HG03175 (cell line): ENCODE results near the gene VSX1.

Source experiments
- ATAC-seq: cut with Tn5 transposase; IDR thresholded peaks from one replicate; pipeline ENCODE4 v1.9.1; 2021; ENCODE audit warnings: mild to moderate bottlenecking, moderate library complexity; ENCODE audit not compliant: unreplicated experiment

Gene VSX1

DNA sequence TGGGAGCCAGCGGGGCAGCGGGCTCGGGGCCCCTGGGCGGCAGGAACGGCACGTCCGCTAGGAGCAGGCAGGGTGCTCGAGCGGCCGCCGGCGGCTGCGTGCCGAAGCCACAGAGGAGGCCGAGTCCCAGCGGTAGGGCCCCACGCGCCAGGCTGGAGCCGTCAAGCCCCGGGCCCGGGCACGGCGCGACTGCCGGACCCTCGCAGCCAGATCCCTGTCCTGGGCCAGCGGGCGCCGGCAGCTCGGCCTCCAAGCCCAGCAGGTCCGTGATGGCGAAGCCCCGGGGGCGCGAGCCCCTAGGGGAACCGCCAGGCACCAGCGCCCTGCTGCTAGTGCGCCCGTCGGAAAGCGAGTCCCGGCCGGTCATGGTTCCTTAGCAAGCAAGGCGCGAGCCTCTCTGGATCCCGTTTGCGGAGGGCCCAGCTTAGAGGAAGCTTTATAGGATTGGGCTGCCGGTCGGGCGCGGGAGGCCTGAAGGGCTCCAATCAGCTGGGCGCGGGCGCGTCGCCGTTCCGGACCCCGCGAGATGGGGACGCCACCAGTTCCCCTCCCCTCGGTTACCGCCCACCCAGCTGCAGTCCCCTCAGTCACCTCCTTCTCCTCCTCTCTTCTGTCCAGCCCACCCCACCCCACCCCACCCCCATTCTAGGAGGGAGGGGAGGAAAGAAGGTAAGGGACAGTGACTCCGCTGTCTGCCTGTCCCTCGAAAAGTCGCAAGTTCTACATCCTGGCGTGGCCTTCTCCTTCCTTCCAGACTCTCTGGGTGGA lies at the start of gene VSX1:
Gene VSX1, minus strand, starts transcription at position 412 of the 768 bp plus-strand sequence. Its CDS starts 45 bp downstream, at position 367.
- ATAC-seq: no peak

DNA sequence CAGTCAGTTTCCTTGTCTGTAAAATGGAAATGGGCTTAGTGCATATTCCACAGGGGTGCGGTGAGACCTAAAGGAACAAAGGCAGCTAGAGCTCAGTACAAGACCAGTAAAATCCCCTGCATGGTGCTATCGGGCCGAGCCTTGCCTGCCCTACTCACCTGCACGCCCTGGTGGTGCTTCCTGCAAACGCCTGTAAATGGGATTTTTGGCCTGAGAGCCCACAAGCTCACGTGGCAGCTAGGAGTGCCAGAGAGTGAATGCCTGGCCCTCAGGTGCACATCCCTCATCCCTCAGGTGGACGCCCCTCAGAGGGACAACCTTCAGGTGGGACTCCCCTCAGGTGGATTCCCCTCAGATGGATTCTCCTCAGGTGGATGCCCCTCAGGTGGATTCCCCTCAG lies 48.0 kb upstream of the VSX1 start:
- no peak for ATAC-seq

DNA sequence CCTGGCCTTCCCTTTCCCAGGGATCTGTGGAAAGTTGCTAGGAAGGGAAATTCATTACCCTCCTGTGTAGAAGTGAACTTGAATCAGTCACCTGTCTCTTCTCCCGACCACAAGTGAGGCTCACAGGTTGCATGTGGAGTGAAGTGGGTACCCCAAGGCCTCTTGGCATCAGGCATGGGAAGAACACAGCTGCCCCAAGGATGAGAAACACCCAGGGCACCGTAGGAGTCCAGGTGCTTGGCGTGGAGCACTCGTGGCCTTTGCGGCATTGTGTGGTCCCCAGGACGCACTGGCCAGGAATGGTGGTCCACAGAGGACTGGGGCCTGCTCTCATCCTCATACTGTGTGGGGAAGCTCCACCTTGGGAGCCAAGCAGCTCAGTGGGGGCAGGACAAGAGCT lies 47.5 kb upstream of the VSX1 start:
- no peak for ATAC-seq

- ATAC-seq: no peak
These were observed 46.7 kb upstream of the VSX1 start for GRCh38 chr20:25128649-25129048.

DNA sequence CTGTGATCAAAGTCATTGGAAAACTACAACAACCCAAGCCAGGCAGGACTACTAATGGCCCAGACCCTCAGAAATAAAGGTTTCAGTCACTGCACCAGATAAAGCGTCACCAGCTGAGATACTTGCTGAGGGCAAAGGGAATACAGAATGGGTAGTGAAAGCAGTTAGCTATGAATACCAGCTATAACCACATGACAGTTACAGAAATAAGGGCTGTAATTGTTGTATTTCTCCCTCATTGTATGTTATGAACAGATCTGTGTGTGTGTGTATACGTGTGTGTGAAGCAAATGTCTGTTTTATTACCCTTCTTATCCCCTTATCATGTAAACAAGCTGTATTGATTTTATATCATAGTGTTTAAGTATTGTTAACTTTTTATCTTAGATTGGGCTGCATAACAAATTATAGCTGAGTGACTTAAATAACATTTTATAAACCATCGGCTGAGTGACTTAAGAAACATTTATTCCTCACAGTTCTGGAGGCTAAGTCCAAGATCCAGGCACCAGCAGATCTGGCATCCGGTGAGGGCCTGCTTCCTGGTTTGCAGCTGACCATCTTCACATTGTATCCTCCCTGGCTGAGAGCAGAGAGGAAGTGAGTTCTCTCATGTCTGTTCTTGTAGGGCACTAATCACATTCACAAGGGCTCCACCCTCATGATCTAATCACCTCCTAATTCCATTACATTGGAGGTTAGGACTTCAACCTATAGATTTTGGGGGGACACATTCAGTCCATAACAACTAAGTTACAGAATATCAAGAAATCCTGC lies 46.0 kb upstream of the VSX1 start:
- ATAC-seq: no peak

DNA sequence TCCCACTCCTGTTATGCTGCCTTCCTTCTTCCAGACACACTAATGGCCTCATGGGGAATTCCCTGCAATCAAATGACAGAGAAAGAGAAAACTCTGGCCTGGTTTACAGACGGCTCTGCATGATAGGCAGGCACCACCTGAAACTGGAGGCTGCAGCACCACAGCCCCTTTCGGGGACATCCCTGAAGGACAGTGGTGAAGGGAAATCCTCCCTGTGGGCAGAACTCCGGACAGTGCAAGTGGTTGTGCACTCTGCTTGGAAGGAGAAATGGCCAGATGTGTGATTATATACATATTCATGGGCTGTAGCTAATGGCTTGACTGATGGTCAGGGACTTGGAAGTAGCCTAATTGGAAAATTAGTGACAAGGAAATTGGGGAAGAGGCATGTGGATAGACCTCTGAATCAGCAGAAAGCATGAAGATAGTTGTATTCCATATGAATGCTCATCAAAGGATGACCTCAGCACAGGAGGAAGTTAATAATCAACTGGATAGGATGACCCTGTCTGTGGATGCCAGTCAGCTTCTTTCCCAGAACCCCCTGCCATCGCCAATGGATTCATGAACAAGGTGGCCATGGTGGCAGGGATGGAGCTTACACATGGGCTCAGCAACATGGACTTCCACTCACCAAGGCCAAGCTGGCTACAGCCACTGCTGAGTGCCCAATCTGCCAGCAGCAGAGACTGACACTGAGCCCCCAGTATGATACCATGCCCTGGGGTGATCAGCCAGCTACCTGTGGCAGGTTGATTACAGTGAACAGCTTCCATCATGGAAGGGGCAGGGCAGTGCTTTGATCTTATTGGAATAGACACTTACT lies 44.5 kb upstream of the VSX1 start:
- ATAC-seq: no peak

GRCh38 chr20:25125636-25126035 lies 43.7 kb upstream of the VSX1 start:
- no peak for ATAC-seq

DNA sequence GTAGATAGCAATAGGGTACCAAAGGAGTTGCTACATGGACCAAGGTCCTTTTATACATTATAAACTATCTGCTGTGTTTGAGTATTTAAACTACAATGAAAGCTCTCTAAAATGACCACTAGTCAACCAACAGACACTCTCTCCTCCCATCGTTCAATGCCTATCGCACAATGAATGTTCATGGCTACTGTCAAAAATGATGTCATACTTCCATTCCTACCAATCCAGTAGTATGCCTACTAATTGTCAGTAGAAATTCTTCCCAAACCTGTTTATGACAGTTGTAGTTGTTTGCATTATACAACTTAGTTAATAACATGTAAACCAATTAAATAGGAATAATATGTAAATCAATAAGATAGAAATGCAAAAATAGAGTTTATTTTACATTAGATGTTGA lies 39.0 kb upstream of the VSX1 start:
- no peak for ATAC-seq

GRCh38 chr20:25120457-25120856 lies 38.5 kb upstream of the VSX1 start:
- ATAC-seq: no peak

DNA sequence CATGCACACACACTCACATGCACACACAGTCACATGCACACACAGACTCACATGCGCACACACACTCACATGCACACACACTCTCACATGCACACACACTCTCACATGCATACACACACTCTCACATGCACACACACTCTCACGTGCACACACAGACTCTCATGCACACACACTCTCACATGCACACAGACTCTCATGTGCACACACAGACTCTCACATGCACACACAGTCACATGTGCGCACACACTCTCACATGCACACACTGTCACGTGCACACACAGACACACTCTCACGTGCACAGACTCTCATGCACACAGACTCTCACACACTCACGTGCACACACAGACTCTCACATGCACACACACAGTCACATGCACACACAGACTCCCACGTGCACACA lies 36.6 kb upstream of the VSX1 start:
- no peak for ATAC-seq

- no peak for ATAC-seq
These were observed 36.0 kb upstream of the VSX1 start for GRCh38 chr20:25117990-25118389.

- ATAC-seq: no peak
These were observed 35.0 kb upstream of the VSX1 start for GRCh38 chr20:25116739-25117458.

DNA sequence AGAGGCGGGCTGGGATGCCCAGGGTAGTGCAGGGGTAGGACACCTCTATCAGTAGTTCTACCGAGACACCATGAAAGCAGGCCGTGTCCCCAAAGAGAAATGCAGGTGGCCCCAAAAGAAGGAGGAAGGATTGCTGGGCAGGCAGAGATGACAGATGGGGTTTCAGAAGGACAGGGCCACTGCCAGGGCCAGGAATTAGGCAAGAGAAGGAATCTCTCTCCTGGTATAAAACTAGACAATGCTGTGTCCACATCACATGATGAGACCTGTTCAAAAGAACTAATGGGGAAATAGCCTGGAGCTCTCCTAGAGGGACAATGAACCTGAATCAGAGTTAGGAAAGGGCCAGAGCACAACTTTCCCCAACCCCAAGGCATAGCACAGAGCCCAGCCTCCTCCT lies 21.6 kb upstream of the VSX1 start:
- ATAC-seq: no peak

DNA sequence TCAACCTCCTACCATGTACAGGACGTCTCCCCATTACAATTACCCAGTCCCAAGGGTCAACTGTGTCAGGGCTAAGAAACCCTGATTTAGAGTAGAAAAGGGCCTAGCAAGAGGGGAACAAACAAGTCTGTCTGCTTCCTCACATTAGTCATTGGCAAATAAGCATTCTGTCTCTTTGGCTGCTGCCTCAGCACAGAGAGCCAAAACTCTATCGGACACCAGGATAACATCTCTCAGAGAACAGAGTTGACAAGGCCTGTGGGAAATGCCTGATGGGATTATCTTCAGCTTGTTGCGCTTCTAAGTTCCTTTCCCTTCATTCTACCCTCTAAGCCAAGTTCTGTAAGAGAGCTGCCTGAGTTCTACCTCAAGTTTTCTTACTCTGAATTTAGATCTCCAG lies 19.0 kb upstream of the VSX1 start:
- ATAC-seq: no peak

DNA sequence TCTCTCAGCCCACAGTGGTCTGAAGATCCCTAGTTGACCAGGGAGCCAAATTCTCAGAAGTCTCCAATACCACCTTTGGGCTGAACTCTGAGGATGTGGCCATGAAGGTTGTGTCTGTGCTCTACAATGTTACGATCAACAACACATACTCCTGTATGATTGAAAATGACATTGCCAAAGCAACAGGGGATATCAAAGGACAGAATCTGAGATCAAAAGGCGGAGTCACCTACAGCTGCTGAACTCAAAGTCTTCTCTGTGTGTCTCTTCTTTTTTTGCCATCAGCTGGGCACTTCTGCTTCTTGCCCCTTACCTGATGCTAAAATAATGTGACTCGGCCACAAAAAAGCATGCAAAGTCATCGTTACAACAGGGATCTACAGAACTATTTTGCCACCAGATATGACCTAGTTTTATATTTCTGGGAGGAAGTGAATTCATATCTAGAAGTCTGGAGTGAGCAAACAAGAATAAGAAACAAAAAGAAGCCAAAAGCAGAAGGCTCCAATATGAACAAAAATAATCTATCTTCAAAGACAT lies 17.7 kb upstream of the VSX1 start:
- ATAC-seq: no peak

- no peak for ATAC-seq
These were observed 15.6 kb upstream of the VSX1 start for GRCh38 chr20:25097498-25097897.

DNA sequence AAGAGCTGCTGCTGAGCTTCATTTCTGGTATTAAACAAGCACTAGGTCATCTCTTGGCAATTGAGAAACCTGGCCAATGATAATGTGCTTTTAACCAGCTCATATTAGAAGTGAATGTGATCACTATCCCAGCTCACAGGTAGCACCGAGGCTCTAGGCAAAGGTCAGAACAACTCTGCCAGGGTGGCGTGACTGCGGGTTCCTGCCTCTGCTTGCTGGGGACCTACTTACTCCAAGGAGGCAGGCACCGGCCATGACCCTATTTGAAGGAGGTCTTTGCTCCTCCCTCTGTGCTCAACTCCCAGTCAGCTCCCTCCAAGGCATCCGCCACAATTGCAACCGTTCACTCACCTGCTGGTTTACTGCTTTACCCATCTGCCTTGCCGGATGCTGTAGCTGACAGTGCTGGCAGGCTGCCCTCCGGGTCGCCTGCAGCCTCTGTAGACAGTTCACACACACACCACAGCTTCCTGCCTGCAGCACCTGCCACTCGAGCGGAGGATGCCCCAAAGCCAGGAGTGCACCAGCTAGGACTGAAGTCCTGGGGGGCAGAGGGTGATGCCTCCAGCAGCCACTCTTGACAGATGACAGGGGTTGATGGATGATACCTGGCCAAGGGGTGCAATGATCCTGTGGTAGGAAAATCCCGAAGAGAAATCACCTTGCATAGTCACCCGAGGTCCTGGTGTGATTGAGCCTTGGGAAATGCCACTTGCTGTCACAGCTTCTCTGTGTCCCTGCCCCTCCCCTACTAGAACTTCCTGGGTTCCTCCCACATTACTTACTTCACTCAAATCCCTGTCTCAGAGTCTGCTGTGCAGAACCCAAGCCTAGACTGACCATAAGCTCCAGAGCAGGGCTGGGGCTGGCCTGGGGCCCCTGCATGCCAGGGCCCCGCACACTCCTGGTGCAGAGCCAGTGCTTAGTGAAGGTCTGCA lies 8.8 kb upstream of the VSX1 start:
- ATAC-seq: peak; percentile 94

GRCh38 chr20:25089662-25090061 lies 7.7 kb upstream of the VSX1 start:
- ATAC-seq: no peak

DNA sequence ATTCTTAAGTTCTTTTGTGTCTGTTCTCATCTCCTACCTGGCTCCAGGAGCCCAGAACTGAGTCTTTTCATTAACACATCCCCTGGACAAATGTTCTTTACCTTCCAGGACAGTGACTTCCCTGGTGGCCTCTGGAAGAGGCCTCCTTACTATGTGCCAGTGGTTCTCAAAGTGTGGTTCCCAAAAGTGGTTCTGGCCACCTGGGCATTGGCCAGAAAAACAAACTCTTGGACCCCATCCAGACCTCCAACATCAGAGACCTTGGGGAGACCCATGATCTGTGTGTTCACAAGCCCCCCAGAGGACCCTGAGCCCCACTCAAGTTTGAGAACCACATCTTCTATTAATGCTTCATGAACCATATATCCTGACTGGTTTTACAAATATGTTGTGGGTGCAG lies 7.2 kb upstream of the VSX1 start:
- no peak for ATAC-seq

DNA sequence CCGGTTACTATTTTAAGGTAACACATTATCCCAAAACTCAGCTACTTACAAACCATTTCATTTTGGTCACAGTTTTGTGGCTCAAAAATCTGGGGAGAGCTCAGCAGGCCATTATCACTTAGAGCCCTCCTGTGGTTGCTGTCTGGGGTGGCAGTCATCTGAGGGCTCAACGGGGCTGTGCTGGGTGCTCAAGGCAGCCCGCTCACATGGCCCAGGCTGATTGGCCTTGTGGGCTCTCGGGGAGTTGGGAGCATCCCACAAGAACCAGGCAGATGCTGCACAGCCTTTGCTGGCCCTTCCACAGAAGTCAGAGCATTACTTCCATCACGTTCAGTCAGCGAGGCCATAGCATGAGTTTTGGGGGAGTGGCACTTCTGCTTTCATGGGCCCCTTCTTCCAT lies 6.3 kb upstream of the VSX1 start:
- ATAC-seq: no peak
